HG03460 (cell line): Measurements from ENCODE around the gene NOX1.

ENCODE experiments used
- ATAC-seq: cut with Tn5 transposase; IDR thresholded peaks from one replicate; pipeline ENCODE4 v1.9.1; 2021; ENCODE audit not compliant: unreplicated experiment

The NOX1 gene

GRCh38 chrX:100874325-100874724, at the start of gene NOX1:
Gene NOX1 (minus strand): TSS chrX:100874359. CDS start chrX:100874139, 220 bp downstream.
- no peak for ATAC-seq

GRCh38 chrX:100915562-100915961, 41.4 kb upstream of the NOX1 start:
- no peak for ATAC-seq

GRCh38 chrX:100913111-100913510, 39.0 kb upstream of the NOX1 start:
- no peak for ATAC-seq

DNA sequence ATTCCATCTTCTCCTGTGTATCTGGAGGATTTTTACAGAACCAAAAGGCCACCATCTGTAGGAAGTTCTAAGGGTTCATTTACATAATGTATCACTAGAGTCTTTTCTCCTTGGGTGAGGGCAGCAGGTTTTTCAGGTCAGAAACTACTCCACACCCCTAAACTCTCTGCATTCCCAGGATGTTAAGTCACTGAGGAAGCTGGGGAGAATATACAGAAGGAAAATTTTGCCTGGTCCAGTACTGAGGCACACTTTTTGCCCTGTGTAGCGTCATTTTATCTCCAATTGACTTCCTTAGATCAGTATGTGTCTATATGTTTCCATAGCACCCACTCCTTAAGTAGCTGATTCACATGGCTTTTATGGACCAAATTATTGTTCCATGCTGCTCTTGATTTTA, 37.6 kb upstream of the NOX1 start:
- ATAC-seq, result no peak

DNA sequence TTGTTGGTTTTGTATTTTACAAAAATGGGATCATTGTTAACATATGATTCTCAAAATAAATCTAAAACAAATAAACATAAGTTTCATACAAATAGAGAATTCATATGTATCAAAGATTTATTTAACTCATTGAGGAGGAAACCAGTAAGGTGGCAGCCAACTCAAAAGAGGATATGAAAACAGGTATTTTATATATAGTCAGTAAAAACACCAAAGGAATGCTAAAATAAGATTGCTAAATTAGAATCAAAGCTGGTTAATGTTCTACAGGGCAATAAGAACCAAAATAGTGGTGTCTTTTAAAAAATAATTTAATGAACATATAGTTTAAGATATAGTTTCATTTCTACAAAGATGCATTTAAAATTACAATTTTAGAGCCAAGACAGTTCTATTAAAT, 31.5 kb upstream of the NOX1 start:
- no peak for ATAC-seq

- ATAC-seq, result no peak
Measured at GRCh38 chrX:100904433-100904832, 30.3 kb upstream of the NOX1 start.

DNA sequence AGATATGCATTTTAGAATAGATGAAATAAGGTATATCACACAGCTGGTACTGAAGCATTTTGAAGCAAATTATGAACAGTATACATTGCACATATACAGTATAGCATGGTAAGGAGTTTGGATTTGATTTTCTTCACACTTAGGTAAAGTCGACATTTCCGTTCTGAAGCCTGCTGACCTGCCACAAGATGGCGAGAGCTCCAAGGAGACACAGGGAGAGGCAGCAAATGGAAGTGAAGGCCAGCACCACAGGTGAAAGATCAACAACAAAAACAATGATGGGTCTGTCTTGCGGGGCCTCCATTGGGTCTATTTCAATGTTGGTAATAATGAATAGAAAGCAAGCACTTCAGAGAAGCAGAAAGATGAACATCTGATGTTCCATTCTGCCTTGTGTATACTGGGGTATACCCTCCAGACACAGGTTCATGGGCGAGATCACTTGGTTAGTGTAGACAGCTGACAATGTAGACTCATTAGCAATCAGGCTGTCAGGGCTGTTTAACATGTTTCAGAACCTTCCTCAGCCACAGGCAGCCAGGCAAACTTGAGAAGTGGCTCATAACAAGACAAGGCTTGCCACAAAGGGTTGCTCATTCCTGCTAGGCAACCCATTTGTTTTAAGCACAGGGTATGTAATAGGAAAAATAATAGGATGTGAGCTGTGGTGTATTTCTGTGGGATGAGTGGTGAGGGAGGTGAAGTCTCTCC, 21.4 kb upstream of the NOX1 start:
- no peak for ATAC-seq

- ATAC-seq, result no peak
Measured at GRCh38 chrX:100883654-100884053, 9.5 kb upstream of the NOX1 start.

- ATAC-seq, result no peak
Measured at GRCh38 chrX:100880368-100880767, 6.2 kb upstream of the NOX1 start.

DNA sequence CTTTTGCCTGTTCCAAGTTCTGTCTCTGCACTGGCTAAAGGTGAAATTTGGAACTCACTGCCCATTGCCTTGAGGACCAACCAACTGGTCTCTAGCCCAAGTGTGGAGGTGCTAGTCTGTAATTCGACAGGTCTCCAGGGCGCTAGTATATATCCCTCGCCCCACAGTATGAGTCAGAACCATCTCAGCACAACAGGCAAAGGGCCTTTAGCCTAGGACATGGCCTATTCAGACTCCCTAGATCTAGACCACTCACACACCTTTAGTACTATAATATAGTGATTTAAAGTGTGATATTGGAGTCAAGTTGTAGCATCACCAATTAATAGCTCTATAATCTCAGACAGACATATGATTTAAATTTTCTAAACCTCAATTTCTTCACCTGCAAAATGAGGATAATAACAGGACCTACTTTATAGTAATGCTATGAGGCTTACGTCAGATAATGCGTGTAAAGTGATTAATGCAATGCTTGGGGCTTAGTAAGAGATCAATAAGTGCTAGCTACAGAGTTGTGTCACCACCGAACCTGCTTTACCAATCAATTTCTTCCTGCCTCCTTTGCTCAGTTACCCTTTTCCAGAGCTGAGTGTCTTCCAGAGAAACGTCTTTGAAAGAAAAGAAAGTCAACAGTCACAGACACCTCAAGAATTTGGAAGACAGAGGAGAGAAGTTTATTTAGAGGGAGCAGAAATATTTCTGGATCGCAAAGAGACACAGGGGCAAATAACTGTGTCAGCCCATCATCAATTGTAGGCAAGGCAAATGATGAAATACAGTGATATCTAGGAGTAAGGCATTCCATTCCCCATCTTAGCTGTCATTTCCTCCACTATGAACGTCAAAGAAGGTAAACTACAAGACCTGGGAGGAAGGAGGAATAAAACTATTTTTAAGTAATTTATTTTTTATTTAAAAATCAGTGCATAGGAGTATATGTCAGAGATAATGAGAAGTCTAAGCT, 2.3 kb downstream of the NOX1 start:
- ATAC-seq, result no peak

GRCh38 chrX:100870527-100870926, 3.6 kb downstream of the NOX1 start:
- ATAC-seq, result no peak

GRCh38 chrX:100868273-100868672, 5.9 kb downstream of the NOX1 start:
- no peak for ATAC-seq

DNA sequence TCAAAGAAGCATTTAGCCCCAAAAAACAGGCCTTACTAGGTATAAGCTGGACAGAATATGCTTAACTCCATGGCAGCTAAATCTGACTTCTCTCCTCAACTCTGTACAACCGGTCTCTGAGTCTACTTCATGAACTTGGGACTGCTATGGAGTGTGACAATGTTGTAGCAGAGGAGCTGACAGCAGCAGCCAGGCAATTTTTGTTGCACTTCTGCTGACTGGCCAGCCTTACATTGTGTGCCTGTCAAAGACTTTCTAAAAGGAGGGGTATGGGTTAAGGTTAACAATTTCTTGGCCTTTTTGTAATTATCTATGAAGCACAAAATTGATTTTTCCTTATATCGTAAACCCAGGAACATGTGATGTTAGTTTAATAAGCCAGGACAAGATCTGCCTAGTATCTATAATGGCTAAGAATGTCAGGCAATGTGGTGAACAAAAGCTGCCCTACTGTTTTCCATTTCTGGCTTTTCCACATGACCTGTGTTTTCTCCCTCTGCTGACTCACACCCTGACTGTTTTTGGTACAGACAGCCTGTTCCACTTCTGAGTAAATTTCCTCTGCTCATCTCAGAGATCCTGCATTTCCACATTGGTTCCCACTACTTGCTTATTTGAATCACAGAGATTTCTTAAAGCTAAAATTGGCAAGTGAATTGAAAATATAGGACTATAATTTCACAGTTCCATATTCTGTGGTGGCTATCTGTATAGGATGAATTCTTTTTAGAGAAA, 9.3 kb downstream of the NOX1 start:
- ATAC-seq, result no peak

DNA sequence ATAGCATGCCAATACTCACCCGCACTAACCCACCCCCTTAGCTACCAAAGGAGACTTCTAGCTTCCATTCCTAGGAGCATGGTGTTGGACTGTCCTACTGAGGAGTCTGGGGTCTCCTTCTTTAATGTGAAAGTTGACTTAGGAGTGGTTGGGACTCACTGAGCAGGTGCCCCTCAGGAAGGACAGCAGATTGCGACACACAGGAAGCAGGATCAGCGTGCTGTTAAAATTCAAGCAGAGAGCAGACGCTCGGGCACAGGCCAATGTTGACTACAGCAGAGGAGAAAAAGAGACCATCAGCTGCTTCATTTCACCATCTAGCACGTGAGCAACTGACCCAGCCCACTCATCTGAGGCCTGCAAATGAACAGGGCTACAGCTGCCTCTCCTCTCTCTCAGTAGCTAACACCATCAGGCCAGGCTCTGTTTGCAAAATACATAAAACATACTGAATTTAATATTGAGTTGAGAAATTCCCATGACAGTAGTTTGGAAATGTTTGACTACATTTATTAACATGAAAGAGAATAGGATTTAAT, 10.8 kb downstream of the NOX1 start:
- ATAC-seq, result no peak

DNA sequence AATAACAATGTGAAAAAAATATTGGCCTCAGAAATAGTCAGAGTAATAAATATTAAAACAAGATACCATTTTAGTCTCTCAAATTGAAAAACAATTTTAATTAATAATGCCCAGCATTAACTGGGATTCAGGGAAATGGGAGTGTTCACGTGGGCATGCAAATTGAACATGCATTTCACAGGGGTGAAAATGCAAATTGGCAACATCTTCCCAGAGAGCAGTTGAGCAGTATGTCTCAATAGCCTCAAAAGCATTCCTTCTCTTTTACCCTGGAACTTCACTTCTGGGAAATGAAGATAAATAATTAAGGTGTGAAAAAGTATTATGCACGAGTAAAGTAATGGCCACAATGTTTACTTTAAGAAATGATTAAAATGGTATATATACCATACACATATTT, 21.3 kb downstream of the NOX1 start:
- ATAC-seq, result no peak

- ATAC-seq, result no peak
Measured at GRCh38 chrX:100850317-100850716, 23.8 kb downstream of the NOX1 start.

GRCh38 chrX:100831219-100831946, 42.8 kb downstream of the NOX1 start:
- no peak for ATAC-seq

DNA sequence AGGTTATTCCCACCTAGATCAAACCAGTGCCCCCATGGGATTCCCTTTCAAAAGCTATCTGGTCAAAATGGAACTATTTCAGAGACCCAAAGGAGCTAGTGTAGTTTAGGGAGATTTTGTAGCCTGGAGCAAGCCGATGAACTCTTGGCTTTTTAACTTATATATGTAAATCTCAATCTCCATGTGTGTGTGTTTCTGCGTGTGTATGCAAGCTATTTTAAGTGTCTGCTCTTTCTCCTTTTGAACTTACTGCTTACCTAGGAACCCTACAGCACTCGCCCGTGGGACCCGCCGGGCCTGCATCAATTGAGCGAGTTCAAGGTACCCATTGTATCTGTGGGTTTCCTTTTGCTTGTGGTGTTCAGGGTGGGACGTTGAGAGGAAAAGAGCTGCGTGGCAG, 43.6 kb downstream of the NOX1 start:
- ATAC-seq, result no peak

DNA sequence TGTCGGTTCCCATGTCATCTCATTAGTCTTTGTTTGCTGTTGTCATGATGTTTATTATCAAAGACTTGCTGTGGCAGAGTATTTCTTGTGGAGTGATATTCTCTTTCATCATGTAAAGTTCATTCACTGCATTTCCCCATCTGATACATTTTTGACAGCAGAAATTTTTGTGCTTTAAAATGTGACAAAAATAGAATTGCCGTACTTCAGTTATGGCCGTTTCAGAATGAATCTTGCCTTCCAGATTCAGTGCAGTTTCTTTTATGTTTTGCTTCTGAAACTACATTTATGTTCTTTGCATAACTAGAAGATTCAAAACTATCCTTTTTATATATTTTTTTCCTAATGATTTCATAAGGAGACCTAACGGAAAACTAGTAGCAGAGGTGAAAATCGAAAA, 44.0 kb downstream of the NOX1 start:
- no peak for ATAC-seq

DNA sequence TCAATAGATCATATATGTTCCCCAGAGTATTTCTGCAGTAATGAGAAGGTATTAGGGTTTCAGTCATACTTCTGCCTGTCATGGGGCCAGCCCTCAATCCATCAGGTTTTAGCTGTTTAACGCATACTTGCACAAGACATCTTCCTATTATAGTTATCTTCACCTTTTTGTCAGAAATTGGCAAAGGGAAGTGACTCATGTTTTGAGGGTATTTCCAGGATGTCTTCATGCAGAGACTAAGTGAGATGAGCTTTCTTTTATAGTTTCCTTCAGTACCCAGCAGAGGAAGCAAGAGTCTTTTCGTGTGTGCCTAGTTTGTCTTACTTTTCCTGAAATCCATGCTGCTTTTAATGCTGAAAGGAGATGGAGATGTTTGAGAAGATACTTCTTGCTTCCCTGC, 44.4 kb downstream of the NOX1 start:
- peak; percentile 67 for ATAC-seq
